Activated CD8-positive, alpha-beta T cell treated with anti-CD3 and anti-CD28 coated beads, Interleukin-2, amount 10 ng/mL, durations not matched to agents 7 days and 5 days (primary cell): ENCODE data around the gene RPL10. TPM values are rescaled to one million over a fixed set of nuclear protein-coding genes. Genes with fewer than 3 reads are reported as not detected.

Experiments
- ATAC-seq: fragments of 150-1000 bp; cut with Tn5 transposase; one replicate; pipeline ENCODE4 v1.10.0; 2021; ENCODE audit warnings: moderate library complexity
- CTCF ChIA-PET: fragments of 350-600 bp; sonication (Branson Sonifier 250); formaldehyde crosslinking; loops from one replicate; lab custom pipeline; 2021; ENCODE audit warnings: antibody characterized with exemption; lab: Charles Lee
- POLR2A ChIA-PET: fragments of 350-600 bp; sonication (Branson Sonifier 250); formaldehyde crosslinking; loops from one replicate; lab custom pipeline; 2021; ENCODE audit warnings: antibody characterized with exemption; lab: Charles Lee
- DNase-seq: peaks from one replicate; pipeline ENCODE4 v3.0.0-alpha.2; 2020
- H3K27ac Mint-ChIP-seq: one replicate; pipeline ENCODE4 v1.8.0; 2021; ENCODE audit warnings: mild to moderate bottlenecking, mixed read lengths
- H3K27me3 Mint-ChIP-seq: one replicate; pipeline ENCODE4 v1.8.0; 2021; ENCODE audit warnings: low read depth, mixed read lengths
- H3K36me3 Mint-ChIP-seq: one replicate; pipeline ENCODE4 v1.8.0; 2021; ENCODE audit warnings: low read depth, mixed read lengths
- H3K4me1 Mint-ChIP-seq: one replicate; pipeline ENCODE4 v1.8.0; 2021; ENCODE audit warnings: low read depth, mixed read lengths
- H3K4me3 Mint-ChIP-seq: one replicate; pipeline ENCODE4 v1.8.0; 2021; ENCODE audit warnings: mild to moderate bottlenecking, mixed read lengths
- H3K9me3 Mint-ChIP-seq: one replicate; pipeline ENCODE4 v1.8.0; 2022; ENCODE audit warnings: mixed read lengths; ENCODE audit not compliant: insufficient read depth
- total RNA-seq, 2 experiments: library from RNA; stranded (reverse); gene quantifications; one replicate each; pipeline ENCODE4 v1.2.3, GENCODE V29; 2021

RPL10 gene
- total RNA-seq, 2 experiments from 2014 or later: 2,758 to 2,862 TPM

DNA sequence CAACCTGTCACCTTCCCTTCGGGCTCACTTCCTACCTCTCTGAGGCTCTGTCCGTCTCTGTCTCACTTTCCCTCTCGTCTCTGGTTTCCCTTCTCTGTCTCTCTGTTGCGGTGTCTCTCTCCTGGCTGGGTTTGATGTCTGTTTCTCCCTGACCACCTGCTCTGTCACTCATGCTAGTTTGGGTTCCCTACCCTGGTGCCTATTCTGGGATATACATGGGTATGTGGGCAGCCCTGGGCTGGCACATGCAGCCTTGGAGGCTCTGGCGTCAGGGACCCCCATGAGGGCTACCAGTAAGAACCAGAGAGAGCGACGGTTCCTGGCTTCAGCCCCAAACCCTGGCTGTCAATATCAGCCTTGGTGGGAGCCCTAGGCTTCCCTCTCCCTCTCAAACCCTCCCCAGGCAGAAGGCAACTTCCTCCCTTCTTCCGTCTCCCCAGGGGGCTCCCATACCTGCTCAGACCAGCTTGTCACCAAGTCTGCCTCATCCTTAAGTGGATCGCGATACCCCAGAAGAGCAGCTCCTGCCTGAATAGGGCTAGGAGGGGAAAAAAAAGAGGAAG lies 10.6 kb downstream of the RPL10 start:
- Mint-ChIP-seq H3K4me3 (no peak overlapping the region), H3K27me3 (no peaks in the 10 kb centered on the region), H3K27ac (peak overlapping the region; percentile 52), H3K9me3 (no peaks in the 10 kb centered on the region), H3K36me3 (peaks cover 14% of the 10 kb centered on the region), H3K4me1 (peaks cover 13% of the 10 kb centered on the region)
- CTCF ChIA-PET: no interaction called here
- DNase-seq (no peak), ATAC-seq (no peak)
- POLR2A ChIA-PET: interaction anchor here (5.3 kb wide), 1 partner anchor 10 kb away, joined by 55 read pairs; the partner anchor contains the start of gene RPL10

DNA sequence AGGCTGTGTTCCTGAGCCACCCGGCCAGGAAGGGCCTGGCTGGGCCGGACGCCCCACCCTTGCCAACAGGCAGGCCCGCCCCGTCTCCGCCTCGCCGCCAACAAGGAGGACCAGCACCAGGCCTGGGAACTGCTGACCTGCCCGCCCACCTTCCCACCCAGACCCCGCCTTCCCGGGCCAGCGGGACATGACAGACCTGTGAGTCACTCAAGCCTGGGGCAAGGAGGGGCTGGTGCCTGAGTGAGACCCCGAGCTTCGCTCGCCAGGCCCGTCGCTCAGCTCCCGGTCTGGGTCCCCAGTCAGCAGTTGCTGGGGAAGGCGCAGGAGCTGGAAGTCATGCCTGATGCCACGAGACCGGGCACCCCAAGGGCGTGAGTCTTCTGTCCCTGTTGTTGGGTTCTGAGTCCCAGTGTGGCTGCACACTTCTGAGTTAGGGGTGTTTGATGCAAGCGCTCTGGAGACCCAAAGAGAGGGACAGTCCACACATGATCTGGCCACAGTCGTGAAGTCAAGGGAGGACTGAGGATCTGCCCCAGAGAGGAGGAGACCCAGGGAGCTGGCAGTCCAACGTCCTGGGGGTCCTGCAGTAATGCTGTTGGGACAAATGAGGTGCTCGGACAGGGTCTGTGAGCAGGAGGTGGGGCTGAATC lies 11.2 kb downstream of the RPL10 start, which contains the start of gene DNASE1L1:
Gene DNASE1L1 (minus strand): TSS at position 33 of the 650 bp plus-strand sequence. CDS start 3,686 bp downstream, outside the sequence.
- peak within 1 kb of the TSS; percentile 36 for H3K4me3 Mint-ChIP-seq
- peak within 1 kb of the TSS; percentile 52 for H3K27ac Mint-ChIP-seq
- ChIA-PET CTCF (no interaction called here), POLR2A (interaction anchor here (5.3 kb wide), 1 partner anchor 11 kb away, joined by 55 read pairs; the partner anchor contains the start of gene RPL10)
- H3K4me1 Mint-ChIP-seq: peaks cover 13% of the 10 kb centered on the region
- ATAC-seq (no peak), DNase-seq (no peak)
- no peaks in the 10 kb centered on the region for H3K27me3 Mint-ChIP-seq
- H3K9me3 Mint-ChIP-seq: no peaks in the 10 kb centered on the region
- H3K36me3 Mint-ChIP-seq: peaks cover 16% of the 10 kb centered on the region

DNA sequence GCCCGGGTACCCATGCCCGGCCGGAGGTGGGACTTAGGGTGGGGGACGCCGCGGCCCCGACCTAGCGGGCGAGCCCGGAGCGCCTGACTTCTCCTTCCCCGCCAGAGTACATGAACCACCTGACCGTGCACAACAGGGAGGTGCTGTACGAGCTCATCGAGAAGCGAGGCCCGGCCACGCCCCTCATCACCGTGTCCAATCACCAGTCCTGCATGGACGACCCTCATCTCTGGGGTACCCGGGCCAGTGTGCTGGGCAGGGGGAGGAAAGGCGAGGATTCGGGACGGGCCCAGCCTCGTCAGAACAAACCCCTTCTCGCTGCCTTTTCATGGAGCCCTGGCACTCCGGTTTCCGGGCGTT lies 13.8 kb downstream of the RPL10 start:
- ATAC-seq: peak; percentile 79
- H3K9me3 Mint-ChIP-seq: no peaks in the 10 kb centered on the region
- peaks cover 13% of the 10 kb centered on the region for H3K4me1 Mint-ChIP-seq
- POLR2A ChIA-PET: interaction anchor here (0.6 to 5.3 kb wide), 9 partner anchors 9 to 440 kb away, joined by 3 to 55 read pairs (median 7); partner anchors contain the start of genes ATP6AP1, HCFC1 and RPL10
- peaks cover 21% of the 10 kb centered on the region for H3K36me3 Mint-ChIP-seq
- no peaks in the 10 kb centered on the region for H3K27me3 Mint-ChIP-seq
- peak; percentile 77 for DNase-seq
- CTCF ChIA-PET: interaction anchor here (1.9 kb wide), 1 partner anchor 115 kb away, joined by 7 read pairs; no protein-coding TSS in a partner anchor
- peak overlapping the region; percentile 92 for H3K27ac Mint-ChIP-seq
- H3K4me3 Mint-ChIP-seq: peak overlapping the region; percentile 93

DNA sequence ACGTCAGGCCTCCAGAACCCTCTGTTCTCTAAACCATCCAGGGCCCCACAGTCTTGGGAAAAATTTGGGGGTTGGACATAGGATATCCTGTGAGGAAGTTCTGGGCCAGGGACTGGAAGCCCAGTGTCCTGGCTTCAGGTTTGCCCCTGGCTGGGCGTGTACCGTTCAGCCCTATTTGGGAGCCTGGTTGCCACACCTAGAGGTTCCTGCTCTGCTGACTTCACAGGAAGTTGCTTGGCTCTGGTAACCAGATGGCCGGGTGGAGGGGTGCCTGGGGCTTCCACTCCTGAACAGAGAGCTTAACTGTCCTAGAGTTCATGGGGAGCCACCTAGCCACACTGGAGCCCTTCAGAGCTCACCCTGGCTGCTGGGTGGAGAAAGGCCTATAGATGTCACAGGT lies 14.3 kb downstream of the RPL10 start:
- H3K9me3 Mint-ChIP-seq: no peaks in the 10 kb centered on the region
- ATAC-seq (peak; percentile 59), DNase-seq (peak; percentile 68)
- peak overlapping the region; percentile 93 for H3K4me3 Mint-ChIP-seq
- H3K27ac Mint-ChIP-seq: peak overlapping the region; percentile 92
- H3K27me3 Mint-ChIP-seq: no peaks in the 10 kb centered on the region
- ChIA-PET POLR2A (interaction anchor here (1.0 to 5.3 kb wide), 8 partner anchors 9 to 441 kb away, joined by 3 to 55 read pairs (median 8); partner anchors contain the start of genes ATP6AP1, HCFC1 and RPL10), CTCF (interaction anchor here (1.9 kb wide), 1 partner anchor 115 kb away, joined by 7 read pairs; no protein-coding TSS in a partner anchor)
- peaks cover 21% of the 10 kb centered on the region for H3K36me3 Mint-ChIP-seq
- H3K4me1 Mint-ChIP-seq: peaks cover 13% of the 10 kb centered on the region

DNA sequence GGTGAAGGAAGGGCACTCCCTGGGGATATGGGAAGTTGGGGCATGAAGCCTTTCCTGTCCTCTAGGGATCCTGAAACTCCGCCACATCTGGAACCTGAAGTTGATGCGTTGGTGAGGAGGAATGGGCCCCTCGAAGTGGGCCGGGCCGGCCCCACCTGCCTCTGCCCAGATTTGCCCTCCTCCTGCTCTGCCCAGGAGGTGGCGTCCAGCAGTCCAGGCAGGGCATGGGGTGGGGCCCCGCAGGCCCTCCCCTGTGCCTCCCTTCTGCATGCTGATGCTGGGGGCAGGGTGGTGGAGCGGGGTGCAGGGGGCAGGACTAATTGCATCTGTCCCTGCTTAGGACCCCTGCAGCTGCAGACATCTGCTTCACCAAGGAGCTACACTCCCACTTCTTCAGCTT lies 15.0 kb downstream of the RPL10 start:
- no peaks in the 10 kb centered on the region for H3K27me3 Mint-ChIP-seq
- H3K4me3 Mint-ChIP-seq: peak overlapping the region; percentile 93
- ChIA-PET CTCF (interaction anchor here (1.9 kb wide), 1 partner anchor 114 kb away, joined by 7 read pairs; no protein-coding TSS in a partner anchor), POLR2A (interaction anchor here (2.1 to 5.3 kb wide), 3 partner anchors 8 to 15 kb away, joined by 10 to 55 read pairs (median 17); partner anchors contain the start of genes ATP6AP1 and RPL10)
- ATAC-seq (no peak), DNase-seq (no peak)
- H3K36me3 Mint-ChIP-seq: peaks cover 21% of the 10 kb centered on the region
- peak overlapping the region; percentile 92 for H3K27ac Mint-ChIP-seq
- peaks cover 13% of the 10 kb centered on the region for H3K4me1 Mint-ChIP-seq
- H3K9me3 Mint-ChIP-seq: no peaks in the 10 kb centered on the region

DNA sequence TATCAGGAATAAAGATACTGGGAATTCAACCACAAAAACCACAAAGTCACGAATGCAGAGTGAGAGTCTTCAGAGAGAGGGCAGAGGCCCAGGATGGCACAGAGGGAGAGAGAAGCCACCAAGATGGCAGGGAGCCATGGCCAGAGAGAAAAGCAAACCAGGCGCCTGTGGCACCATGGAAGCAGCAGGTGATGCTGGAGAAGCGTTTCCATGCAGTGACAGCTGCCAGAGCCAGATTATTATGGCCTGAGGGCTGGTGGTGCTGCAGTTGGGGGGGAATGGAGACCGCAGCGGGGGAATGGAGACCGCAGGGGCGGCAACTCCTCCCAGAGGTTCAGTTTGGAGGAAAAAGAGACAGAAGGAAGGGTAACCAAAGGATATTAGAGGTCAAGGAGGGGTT lies 19.0 kb downstream of the RPL10 start:
- peaks cover 11% of the 10 kb centered on the region for H3K36me3 Mint-ChIP-seq
- ChIA-PET CTCF (no interaction called here), POLR2A (interaction anchor here (0.7 to 1.3 kb wide), 2 partner anchors 18 to 20 kb away, joined by 3 read pairs; no protein-coding TSS in a partner anchor)
- peaks cover 5% of the 10 kb centered on the region for H3K4me1 Mint-ChIP-seq
- no peak overlapping the region for H3K4me3 Mint-ChIP-seq
- H3K27me3 Mint-ChIP-seq: no peaks in the 10 kb centered on the region
- no peak for ATAC-seq
- H3K27ac Mint-ChIP-seq: no peak overlapping the region
- no peak for DNase-seq
- H3K9me3 Mint-ChIP-seq: no peaks in the 10 kb centered on the region

DNA sequence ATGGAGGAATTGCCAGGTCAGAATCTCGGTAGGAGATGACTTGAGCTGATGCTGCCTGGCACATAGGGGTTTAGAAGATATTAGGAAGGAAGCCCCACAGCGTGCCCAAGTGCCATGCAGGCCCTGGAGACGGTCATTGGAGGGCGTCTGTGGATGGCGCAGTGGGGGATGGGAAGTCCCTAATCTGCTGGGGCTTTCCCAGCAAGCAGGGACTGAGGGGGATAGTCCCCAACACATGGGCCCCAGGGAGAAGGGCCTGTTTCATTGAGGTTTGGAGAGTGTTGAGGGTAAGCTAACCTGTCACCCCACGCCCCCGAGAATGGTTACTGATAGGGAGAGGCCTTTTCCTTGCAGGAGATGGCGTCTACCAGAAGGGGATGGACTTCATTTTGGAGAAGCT lies 21.0 kb downstream of the RPL10 start:
- H3K27me3 Mint-ChIP-seq: no peaks in the 10 kb centered on the region
- H3K36me3 Mint-ChIP-seq: peaks cover 5% of the 10 kb centered on the region
- peaks cover 3% of the 10 kb centered on the region for H3K4me1 Mint-ChIP-seq
- no peak overlapping the region for H3K4me3 Mint-ChIP-seq
- CTCF ChIA-PET: no interaction called here
- ATAC-seq: no peak
- DNase-seq: no peak
- no peak overlapping the region for H3K27ac Mint-ChIP-seq
- POLR2A ChIA-PET: interaction anchor here (1.0 to 1.4 kb wide), 2 partner anchors 19 to 21 kb away, joined by 4 read pairs; partner anchors contain the start of gene RPL10
- no peaks in the 10 kb centered on the region for H3K9me3 Mint-ChIP-seq

DNA sequence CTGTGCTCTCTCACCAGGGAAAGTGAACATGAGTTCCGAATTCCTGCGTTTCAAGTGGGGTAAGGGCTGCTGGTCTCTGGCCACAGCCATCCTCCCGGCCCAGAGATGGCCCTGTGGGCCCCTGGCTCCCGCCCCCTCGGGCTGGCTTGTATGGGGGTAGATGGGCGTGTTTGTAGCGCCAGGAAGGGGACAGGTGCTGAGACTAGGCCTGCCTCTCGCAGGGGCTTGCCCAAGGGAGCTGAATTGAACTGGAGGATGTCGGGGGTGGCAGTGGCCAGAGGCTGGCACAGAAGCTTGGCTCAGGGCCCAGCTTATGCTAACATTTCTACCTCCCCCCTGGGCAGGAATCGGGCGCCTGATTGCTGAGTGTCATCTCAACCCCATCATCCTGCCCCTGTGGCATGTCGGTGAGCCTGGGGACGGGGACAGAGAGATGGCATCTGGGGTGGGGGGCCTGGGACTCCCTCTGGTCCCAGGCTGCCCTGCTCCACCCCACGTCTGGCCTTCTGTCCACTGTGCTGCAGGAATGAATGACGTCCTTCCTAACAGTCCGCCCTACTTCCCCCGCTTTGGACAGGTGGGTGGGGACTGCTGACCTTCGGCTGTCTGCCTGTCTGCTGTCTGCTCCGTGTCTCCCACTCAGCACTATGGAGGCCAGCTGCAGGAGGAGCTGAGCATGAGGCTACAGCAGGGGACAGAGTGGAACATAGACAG lies 21.7 kb downstream of the RPL10 start:
- DNase-seq (no peak), ATAC-seq (no peak)
- ChIA-PET CTCF (no interaction called here), POLR2A (interaction anchor here (1.4 to 2.6 kb wide), 2 partner anchors 8 to 19 kb away, joined by 4 to 10 read pairs; partner anchors contain the start of gene TAFAZZIN)
- Mint-ChIP-seq H3K27ac (no peak overlapping the region), H3K36me3 (peaks cover 5% of the 10 kb centered on the region), H3K9me3 (no peaks in the 10 kb centered on the region), H3K27me3 (no peaks in the 10 kb centered on the region), H3K4me3 (no peak overlapping the region), H3K4me1 (peaks cover 7% of the 10 kb centered on the region)

DNA sequence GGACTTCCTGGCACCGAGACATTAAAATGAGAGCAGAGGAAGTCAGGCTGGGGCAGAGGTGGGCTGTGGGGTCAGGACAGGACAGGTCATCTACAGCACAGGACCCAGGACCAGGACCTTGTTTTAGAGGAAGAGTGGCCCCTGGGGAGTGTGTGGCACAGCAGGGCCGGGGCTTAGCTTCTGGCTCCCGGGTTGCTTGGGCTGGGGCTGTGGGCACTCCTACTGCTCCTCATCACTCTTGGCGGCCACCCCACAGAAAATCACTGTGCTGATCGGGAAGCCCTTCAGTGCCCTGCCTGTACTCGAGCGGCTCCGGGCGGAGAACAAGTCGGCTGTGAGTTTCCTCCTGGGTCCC lies 22.2 kb downstream of the RPL10 start:
- DNase-seq (no peak), ATAC-seq (no peak)
- ChIA-PET CTCF (no interaction called here), POLR2A (interaction anchor here (1.4 to 2.6 kb wide), 2 partner anchors 8 to 20 kb away, joined by 4 to 10 read pairs; partner anchors contain the start of gene TAFAZZIN)
- H3K27ac Mint-ChIP-seq: no peak overlapping the region
- H3K4me3 Mint-ChIP-seq: no peak overlapping the region
- H3K9me3 Mint-ChIP-seq: no peaks in the 10 kb centered on the region
- H3K36me3 Mint-ChIP-seq: peaks cover 3% of the 10 kb centered on the region
- H3K27me3 Mint-ChIP-seq: no peaks in the 10 kb centered on the region
- peaks cover 7% of the 10 kb centered on the region for H3K4me1 Mint-ChIP-seq

DNA sequence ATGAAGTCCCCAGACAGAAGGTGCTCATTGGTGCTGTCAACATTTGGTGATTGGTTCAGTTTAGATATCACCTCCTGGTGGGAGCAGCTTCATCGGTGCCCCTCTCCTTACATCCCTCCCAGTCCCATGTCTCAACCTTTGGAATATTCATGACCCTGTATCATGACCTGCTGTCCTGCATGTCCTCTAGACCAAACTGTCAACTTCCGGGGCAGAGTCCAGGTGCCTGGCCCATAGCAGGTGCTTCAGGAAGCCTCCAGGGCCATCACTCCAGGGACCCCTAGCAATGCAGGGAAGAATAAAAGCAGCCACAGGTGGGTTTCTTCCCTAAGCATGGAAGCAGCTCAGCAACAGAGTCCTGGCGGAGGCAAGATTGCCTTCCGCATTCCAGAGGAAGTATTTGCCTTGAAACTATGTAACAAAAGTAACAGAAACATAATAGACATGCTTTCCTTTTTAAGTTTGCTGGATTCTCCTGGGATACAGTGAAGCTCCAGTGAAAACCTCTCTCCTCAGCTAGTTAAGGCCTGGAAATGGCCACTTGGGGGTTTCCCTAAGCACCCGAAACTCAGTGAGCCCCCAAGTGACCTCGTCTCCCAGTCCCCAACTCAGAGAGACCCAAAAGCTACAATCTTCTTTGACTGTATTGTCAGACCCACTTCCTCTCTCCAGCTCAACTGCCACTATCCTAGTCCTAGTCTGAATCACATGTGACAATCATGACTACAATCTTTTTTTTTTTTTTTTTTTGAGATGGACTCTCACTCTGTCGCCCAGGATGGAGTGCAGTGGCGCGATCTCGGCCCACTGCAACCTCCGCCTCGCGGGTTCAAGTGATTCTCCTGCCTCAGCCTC lies 29.0 kb downstream of the RPL10 start:
- ChIA-PET CTCF (no interaction called here), POLR2A (interaction anchor here (3.2 kb wide), 1 partner anchor 15 kb away, joined by 17 read pairs; the partner anchor contains the start of gene TAFAZZIN)
- H3K36me3 Mint-ChIP-seq: peaks cover 5% of the 10 kb centered on the region
- DNase-seq: no peak
- no peak overlapping the region for H3K27ac Mint-ChIP-seq
- ATAC-seq: no peak
- peak overlapping the region; percentile 77 for H3K4me3 Mint-ChIP-seq
- H3K27me3 Mint-ChIP-seq: no peaks in the 10 kb centered on the region
- no peaks in the 10 kb centered on the region for H3K9me3 Mint-ChIP-seq
- peaks cover 30% of the 10 kb centered on the region for H3K4me1 Mint-ChIP-seq
